HG02970 (cell line): ENCODE results near the gene MICAL3.
"Not testable (repeated sequence)": the region's sequence is repeated elsewhere in the genome, so short reads cannot be mapped to it uniquely, and the experiment has no call there.

Experiments
- ATAC-seq: cut with Tn5 transposase; IDR thresholded peaks from one replicate; pipeline ENCODE4 v1.9.1; 2021; ENCODE audit warnings: mild to moderate bottlenecking, moderate library complexity, moderate number of reproducible peaks; ENCODE audit not compliant: unreplicated experiment, low FRiP score

The MICAL3 gene

DNA sequence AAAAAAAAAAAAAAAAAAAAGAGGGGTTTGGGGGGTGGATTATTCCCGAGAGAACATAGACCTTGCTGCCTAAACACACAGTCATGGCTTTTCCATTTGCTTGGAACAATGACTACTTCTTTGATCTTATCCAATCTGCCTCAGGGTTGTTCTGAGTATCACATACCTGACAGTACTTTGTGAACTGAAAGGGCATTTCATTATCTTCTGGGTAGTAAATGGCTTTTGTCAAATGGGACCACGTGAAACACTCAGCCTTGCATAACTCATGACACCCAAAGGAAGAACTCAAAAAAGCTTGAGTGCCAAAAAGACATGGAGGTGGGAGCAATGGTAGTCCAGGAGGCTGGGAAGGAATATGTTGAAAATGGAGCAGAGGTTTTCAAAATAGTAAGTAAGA lies 126.9 kb downstream of the MICAL3 start:
- no peak for ATAC-seq

GRCh38 chr22:17896586-17896985 lies 127.8 kb downstream of the MICAL3 start:
- no peak for ATAC-seq

- ATAC-seq: no peak
Observed at GRCh38 chr22:17893900-17894535, 130.3 kb downstream of the MICAL3 start.

- ATAC-seq: no peak
Observed at GRCh38 chr22:17892376-17892775, 132.0 kb downstream of the MICAL3 start.

GRCh38 chr22:17891481-17892167 lies 132.7 kb downstream of the MICAL3 start:
- ATAC-seq: no peak

GRCh38 chr22:17890892-17891291 lies 133.5 kb downstream of the MICAL3 start:
- ATAC-seq: no peak

GRCh38 chr22:17890245-17890671 lies 134.1 kb downstream of the MICAL3 start:
- no peak for ATAC-seq

- ATAC-seq: no peak
Observed at GRCh38 chr22:17888855-17889254, 135.5 kb downstream of the MICAL3 start.

GRCh38 chr22:17888439-17888838 lies 135.9 kb downstream of the MICAL3 start:
- ATAC-seq: no peak

DNA sequence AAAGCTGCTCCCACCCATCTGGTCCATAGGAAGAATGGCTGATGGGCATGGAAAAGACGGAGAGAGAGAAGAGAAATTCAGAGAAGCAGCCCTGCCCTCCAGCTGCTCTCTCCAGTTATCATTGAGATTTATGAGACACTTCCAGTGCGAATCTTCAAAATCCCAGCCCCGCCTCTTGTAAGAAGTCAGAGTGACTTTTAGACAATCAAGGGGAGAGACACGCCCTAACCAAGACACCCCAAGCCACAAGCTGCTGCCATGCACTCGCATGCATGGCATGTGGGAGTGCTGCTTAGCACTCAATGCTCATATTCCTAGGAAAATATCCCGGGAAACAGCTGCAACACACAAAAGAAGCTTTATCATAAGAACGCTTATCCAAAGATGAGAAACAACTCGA lies 139.5 kb downstream of the MICAL3 start:
- ATAC-seq: no peak

GRCh38 chr22:17884084-17884483 lies 140.3 kb downstream of the MICAL3 start:
- no peak for ATAC-seq

- ATAC-seq: no peak
Observed at GRCh38 chr22:17883356-17883755, 141.0 kb downstream of the MICAL3 start.

DNA sequence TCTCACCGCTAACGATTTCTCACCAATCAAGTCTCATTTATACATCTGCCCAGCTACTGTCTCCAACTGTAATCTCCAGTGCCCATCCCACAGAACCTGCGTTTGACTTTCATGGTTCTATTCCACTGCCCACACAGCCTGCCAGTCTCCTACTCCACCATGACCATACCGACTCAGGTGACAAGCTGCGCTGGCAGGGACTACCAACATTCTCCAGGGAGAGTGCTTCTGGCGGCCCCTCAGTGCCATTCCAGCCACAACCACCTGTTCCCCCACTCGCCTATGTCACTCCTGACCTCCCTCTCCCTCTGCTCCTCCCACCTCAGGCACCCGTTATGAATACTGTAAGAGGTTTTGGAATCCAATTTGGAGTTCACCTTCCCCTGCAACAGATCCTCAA lies 141.6 kb downstream of the MICAL3 start:
- ATAC-seq: no peak

GRCh38 chr22:17882162-17882561 lies 142.2 kb downstream of the MICAL3 start:
- ATAC-seq: no peak

GRCh38 chr22:17881366-17881765 lies 143.0 kb downstream of the MICAL3 start:
- no peak for ATAC-seq

DNA sequence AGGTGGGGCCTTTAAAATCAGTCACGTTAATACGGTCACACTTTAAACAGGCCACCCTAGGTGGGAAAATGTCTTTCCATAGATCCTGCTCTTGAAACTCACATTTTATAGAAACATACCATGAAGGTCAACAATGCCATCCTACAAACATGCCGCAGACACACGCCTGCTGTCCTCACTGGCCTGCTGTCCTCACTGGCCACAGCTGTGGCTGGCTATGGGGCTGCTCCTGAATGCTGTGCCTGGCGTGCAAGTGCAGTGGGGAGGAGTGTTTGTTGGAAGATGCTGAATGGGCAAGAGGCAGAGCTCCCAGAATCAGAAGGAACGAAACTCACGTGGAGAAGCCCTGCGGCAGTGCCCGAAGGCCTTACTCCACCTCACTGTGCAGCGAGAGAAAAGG lies 143.9 kb downstream of the MICAL3 start:
- no peak for ATAC-seq

DNA sequence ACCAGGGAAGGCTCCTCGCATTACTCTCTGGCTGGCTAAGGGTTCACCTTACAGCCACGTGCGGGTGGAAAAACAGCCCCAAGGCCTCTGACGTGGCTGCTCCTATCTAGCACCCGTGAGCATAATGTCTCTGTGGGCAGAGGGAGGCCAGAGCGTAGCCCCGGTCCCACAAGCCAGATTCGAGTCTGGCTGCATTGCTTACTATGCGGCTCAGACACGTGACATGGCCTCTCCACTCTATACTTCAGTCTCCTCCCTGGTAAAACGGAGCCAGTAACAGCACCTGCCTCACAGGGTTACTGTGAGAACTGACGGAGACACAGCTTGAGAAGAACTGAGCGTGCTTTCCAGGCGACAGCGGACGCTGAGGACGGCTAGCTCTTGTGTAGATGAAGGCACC lies 144.3 kb downstream of the MICAL3 start:
- no peak for ATAC-seq

DNA sequence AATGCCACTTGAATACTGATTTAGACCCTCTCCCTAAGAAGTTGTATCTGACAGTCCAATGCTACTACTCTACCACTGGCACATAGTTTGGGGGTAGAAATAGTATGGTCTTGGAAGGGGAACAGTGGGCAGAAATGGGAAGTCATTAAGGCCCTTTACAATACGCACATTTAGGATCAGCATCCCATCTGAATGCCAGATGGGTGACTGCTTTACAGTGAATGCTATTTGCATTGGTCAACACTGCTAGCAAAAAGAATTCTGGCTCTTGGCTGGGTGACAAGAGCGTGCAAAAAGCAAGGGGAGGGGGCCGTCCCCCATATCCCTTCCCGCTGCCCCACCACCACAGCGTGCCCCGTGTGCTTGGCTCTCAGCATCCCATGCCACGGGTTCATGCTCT lies 145.4 kb downstream of the MICAL3 start:
- no peak for ATAC-seq

GRCh38 chr22:17878186-17878694 lies 146.1 kb downstream of the MICAL3 start:
- ATAC-seq: no peak

DNA sequence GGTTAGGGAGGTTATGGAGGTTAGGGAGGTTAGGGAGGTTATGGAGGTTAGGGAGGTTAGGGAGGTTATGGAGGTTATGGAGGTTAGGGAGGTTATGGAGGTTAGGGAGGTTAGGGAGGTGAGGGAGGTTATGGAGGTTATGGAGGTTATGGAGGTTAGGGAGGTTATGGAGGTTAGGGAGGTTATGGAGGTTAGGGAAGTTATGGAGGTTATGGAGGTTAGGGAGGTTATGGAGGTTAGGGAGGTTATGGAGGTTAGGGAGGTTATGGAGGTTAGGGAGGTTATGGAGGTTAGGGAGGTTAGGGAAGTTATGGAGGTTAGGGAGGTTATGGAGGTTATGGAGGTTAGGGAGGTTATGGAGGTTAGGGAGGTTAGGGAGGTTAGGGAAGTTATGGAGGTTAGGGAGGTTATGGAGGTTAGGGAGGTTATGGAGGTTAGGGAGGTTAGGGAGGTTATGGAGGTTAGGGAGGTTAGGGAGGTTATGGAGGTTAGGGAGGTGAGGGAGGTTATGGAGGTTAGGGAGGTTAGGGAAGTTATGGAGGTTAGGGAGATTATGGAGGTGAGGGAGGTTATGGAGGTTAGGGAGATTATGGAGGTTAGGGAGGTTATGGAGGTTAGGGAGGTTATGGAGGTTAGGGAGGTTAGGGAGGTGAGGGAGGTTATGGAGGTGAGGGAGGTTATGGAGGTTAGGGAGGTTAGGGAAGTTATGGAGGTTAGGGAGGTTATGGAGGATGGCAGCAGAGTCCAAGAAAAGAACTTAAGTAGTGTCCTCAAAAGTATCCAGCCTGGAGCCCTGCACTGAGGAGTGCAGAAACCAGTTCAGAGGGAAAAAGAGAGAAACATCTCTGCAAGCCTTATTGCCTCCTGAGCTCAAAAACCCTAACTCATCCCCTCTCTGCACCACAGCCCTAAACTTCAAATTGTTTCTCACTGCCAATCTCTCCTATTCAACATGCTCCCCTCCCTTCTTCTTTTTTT lies 147.2 kb downstream of the MICAL3 start:
- ATAC-seq: not testable (repeated sequence)

DNA sequence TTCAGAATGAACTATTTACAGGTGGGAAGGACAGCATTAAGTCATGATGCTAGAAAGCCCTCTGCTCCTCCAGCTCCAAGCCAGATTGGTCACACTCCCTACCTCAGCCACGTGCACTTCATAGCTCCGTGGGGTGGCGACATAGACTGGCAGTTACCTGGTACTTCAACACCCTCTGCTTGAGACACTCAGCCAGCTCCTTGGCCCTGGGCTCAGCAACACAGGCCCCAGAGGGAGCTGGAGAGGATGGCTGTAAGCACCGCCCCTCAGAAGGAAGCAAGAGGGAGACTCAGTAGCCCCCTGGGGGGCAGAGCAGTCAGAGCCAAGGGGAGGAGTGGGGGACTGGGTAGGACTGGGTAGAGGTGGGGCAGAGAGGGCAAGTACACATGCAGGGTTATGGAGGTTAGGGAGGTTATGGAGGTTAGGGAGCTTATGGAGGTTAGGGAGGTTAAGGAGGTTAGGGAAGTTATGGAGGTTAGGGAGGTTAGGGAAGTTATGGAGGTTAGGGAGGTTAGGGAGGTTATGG lies 148.0 kb downstream of the MICAL3 start:
- no peak for ATAC-seq
